Retinal pigment epithelial cell (primary cell): ENCODE data around the gene SURF2.
"Not testable (repeated sequence)": the region's sequence is repeated elsewhere in the genome, so short reads cannot be mapped to it uniquely, and the experiment has no call there.

Experiments
- DNase-seq: peaks from one replicate; pipeline ENCODE4 v3.0.0-alpha.2; 2010; ENCODE audit warnings: low read depth
- H3K4me3 ChIP-seq: 2 replicates; pipeline ENCODE4 v1.5.1; 2011; ENCODE audit warnings: mild to moderate bottlenecking, low read length, control low read depth, moderate library complexity
- CTCF ChIP-seq: conservative IDR thresholded peaks from 2 replicates; pipeline ENCODE4 v1.5.1; 2011; ENCODE audit warnings: low read depth, low read length, control low read depth, inconsistent platforms

The SURF2 gene

GRCh38 chr9:133322701-133323100 lies 33.6 kb upstream of the SURF2 start:
- no peak overlapping the region for H3K4me3 ChIP-seq
- DNase-seq: no peak
- no peak for TF ChIP-seq CTCF

- no peak overlapping the region for H3K4me3 ChIP-seq
- TF ChIP-seq CTCF: no peak
- DNase-seq: no peak
Observed at GRCh38 chr9:133323211-133323610, 33.1 kb upstream of the SURF2 start.

- no peak for DNase-seq
- H3K4me3 ChIP-seq: no peak overlapping the region
Observed at GRCh38 chr9:133323991-133324703, 32.2 kb upstream of the SURF2 start.

GRCh38 chr9:133327021-133327420 lies 29.3 kb upstream of the SURF2 start:
- not testable (repeated sequence) for DNase-seq, H3K4me3 ChIP-seq

More at GRCh38 chr9:133323991-133324703, 32.2 kb upstream of the SURF2 start:
- TF ChIP-seq CTCF: no peak

- TF ChIP-seq CTCF: no peak
- H3K4me3 ChIP-seq: no peak overlapping the region
- DNase-seq: no peak
Observed at GRCh38 chr9:133327834-133328484, 28.4 kb upstream of the SURF2 start.

GRCh38 chr9:133329306-133330156 lies 26.8 kb upstream of the SURF2 start:
- DNase-seq: not testable (repeated sequence)

More at GRCh38 chr9:133329306-133330156, 26.8 kb upstream of the SURF2 start:
- not testable (repeated sequence) for H3K4me3 ChIP-seq
- peak; percentile 62 for TF ChIP-seq CTCF
